Keratinocyte (primary cell): ENCODE data around the gene UBASH3B. TPM values are rescaled to one million over a fixed set of nuclear protein-coding genes. Genes with fewer than 3 reads are reported as not detected.

Experiments
- DNase-seq: peaks from one replicate; pipeline ENCODE4 v3.0.0-alpha.2; 2011; ENCODE audit warnings: low read depth, missing footprints, low spot score
- FAIRE-seq: peaks from 2 replicates; lab custom pipeline; 2011; peaks lifted over from hg19 to GRCh38; lab: Jason Lieb, UNC
- H2AFZ ChIP-seq: 2 replicates; pipeline ENCODE4 v1.6.0; 2012; ENCODE audit warnings: low read length, control low read depth, inconsistent platforms; ENCODE audit not compliant: control insufficient read depth
- H3K27ac ChIP-seq: 2 replicates; pipeline ENCODE4 v1.5.1; 2011; ENCODE audit warnings: low read length; ENCODE audit not compliant: control insufficient read depth, insufficient read depth
- H3K27me3 ChIP-seq: 3 replicates; pipeline ENCODE4 v1.6.0; 2011; ENCODE audit warnings: low read length; ENCODE audit not compliant: control insufficient read depth, insufficient read depth; ENCODE audit errors: extremely low read depth
- H3K36me3 ChIP-seq, 2 experiments: 2 replicates in 1 of 2; 3 replicates in 1 of 2; pipeline ENCODE4 v1.5.1; 2011; ENCODE audit warnings: low read length in 2 of 2, mild to moderate bottlenecking in 1 of 2; ENCODE audit not compliant: control insufficient read depth in 2 of 2, insufficient read depth in 2 of 2; ENCODE audit errors: extremely low read depth in 1 of 2
- H3K4me1 ChIP-seq: 3 replicates; pipeline ENCODE4 v1.5.1; 2011; ENCODE audit warnings: low read length; ENCODE audit not compliant: control insufficient read depth, insufficient read depth; ENCODE audit errors: extremely low read depth
- H3K4me2 ChIP-seq: 3 replicates; pipeline ENCODE4 v1.6.0; 2011; ENCODE audit warnings: low read depth, low read length; ENCODE audit not compliant: control insufficient read depth, insufficient read depth; ENCODE audit errors: extremely low read depth
- H3K4me3 ChIP-seq, 3 experiments: fragments of 200-600 bp in 1 of 3; sonication (generic) in 1 of 3; 2 replicates in 2 of 3; 3 replicates in 1 of 3; pipeline ENCODE4 v1.5.1; 2011 to 2016; ENCODE audit warnings: low read length in 3 of 3, mild to moderate bottlenecking in 3 of 3, control low read depth in 2 of 3, inconsistent platforms in 1 of 3, low read depth in 1 of 3, mixed read lengths in 1 of 3, mixed run types in 1 of 3, moderate library complexity in 1 of 3; ENCODE audit not compliant: control insufficient read depth in 2 of 3, insufficient read depth in 2 of 3; ENCODE audit errors: extremely low read depth in 1 of 3
- H3K79me2 ChIP-seq: 2 replicates; pipeline ENCODE4 v1.6.0; 2012; ENCODE audit warnings: low read length; ENCODE audit not compliant: control insufficient read depth, insufficient read depth
- H3K9ac ChIP-seq: 3 replicates; pipeline ENCODE4 v1.6.0; 2011; ENCODE audit warnings: low read length; ENCODE audit not compliant: control insufficient read depth, insufficient read depth; ENCODE audit errors: extremely low read depth
- H3K9me1 ChIP-seq: 3 replicates; pipeline ENCODE4 v1.6.0; 2011; ENCODE audit warnings: low read length; ENCODE audit not compliant: control insufficient read depth, insufficient read depth; ENCODE audit errors: extremely low read depth
- H3K9me3 ChIP-seq: 2 replicates; pipeline ENCODE4 v1.5.1; 2012; ENCODE audit warnings: low read depth, low read length; ENCODE audit not compliant: control insufficient read depth
- H4K20me1 ChIP-seq: 3 replicates; pipeline ENCODE4 v1.6.0; 2011; ENCODE audit warnings: low read length; ENCODE audit not compliant: control insufficient read depth, insufficient read depth; ENCODE audit errors: extremely low read depth
- CTCF ChIP-seq, 3 experiments: IDR thresholded peaks in 1 of 3; conservative IDR thresholded peaks in 1 of 3; optimal IDR thresholded peaks in 1 of 3; 2 replicates in 2 of 3; 3 replicates in 1 of 3; pipeline versions ENCODE3 to v1.5.1; 2011; ENCODE audit warnings: low read length in 3 of 3, mild to moderate bottlenecking in 3 of 3, moderate library complexity in 2 of 3, control low read depth in 1 of 3, inconsistent platforms in 1 of 3; ENCODE audit not compliant: insufficient read depth in 2 of 3; ENCODE audit errors: extremely low read depth in 1 of 3
- EZH2 ChIP-seq: IDR thresholded peaks from one replicate; pipeline ENCODE4 v1.6.1; 2012; ENCODE audit warnings: inconsistent platforms, mild to moderate bottlenecking, low read length, moderate library complexity
- dilution Hi-C: fragments of 300-500 bp; cut with MboI; formaldehyde crosslinking; loops from one replicate; pipeline ENCODE4 v1.7.0; 2020; ENCODE audit warnings: low sequenced_read_pairs; ENCODE audit not compliant: extremely low pct_ligation_motif_present
- polyA plus RNA-seq, 5 experiments: library from polyadenylated mRNA; depleted of rRNA in 3 of 5; stranded (reverse) in 3 of 5; stranded (forward) in 1 of 5; unstranded in 1 of 5; fragments of >200 nt; gene quantifications; 1 replicate in 1 of 5; 2 replicates in 3 of 5; 3 replicates in 1 of 5; pipeline versions ENCODE4 v1.2.1 to v1.2.3, GENCODE V29; 2011 to 2012; ENCODE audit warnings: missing spikeins in 2 of 5, low read depth in 1 of 5, low replicate concordance in 1 of 5

The UBASH3B gene
- polyA plus RNA-seq, 1 donor (not counting 4 experiments of a cell fraction or from before 2014, with no cell fraction given), result 25.0 TPM

- H3K36me3 ChIP-seq, result peaks cover 11 to 18% of the 10 kb centered on the region in 2 experiments
- peaks cover 15% of the 10 kb centered on the region for H3K4me1 ChIP-seq
- no peak overlapping the region for H3K4me2 ChIP-seq
- no peak overlapping the region for H3K27ac ChIP-seq
- peaks cover 5% of the 10 kb centered on the region for H3K9me1 ChIP-seq
- no peaks in the 10 kb centered on the region for H3K27me3 ChIP-seq
- no peaks in the 10 kb centered on the region for H4K20me1 ChIP-seq
- TF ChIP-seq EZH2, result no peak
- no peak for TF ChIP-seq CTCF (optimal IDR thresholded peaks at IDR 0.05 in 1 of 3, IDR thresholded peaks at IDR 0.05 in 1 of 3, conservative IDR thresholded peaks at IDR 0.05 in 1 of 3; ENCODE audit: extremely low read depth in 1 of 3, insufficient read depth in 2 of 3, low read length in 3 of 3)
- no peak for FAIRE-seq
- H3K79me2 ChIP-seq, result peaks cover 4% of the 10 kb centered on the region
- dilution Hi-C loops, result no loop called here
- no peak overlapping the region for H3K4me3 ChIP-seq
- no peak for DNase-seq
- no peak overlapping the region for H3K9ac ChIP-seq
- no peak overlapping the region for H2AFZ ChIP-seq
- no peaks in the 10 kb centered on the region for H3K9me3 ChIP-seq
Observed at GRCh38 chr11:122775675-122776271, 120.3 kb downstream of the UBASH3B start.

DNA sequence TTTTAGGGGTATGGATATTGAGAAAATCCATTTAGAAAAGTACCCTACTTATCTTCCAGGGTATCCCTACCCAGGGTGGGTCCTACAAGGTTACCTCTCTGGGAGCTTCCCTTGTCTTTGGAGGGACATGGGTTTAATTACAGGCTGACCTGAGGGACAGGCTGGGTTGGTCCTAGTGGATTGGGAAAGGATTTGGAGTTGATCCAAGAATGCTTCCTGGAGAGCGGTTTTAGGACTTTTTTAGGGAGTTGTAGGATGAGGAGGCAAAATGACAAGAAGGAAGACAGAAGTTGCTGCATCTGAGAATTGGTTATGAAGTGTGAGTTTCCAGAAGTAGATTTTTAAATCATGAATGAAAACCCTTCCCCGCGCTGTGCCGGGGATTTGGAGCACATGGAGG lies 121.0 kb downstream of the UBASH3B start:
- Histone ChIP-seq H3K9me3 (no peaks in the 10 kb centered on the region), H4K20me1 (no peaks in the 10 kb centered on the region), H3K4me1 (peaks cover 17% of the 10 kb centered on the region), H3K9ac (no peak overlapping the region), H3K79me2 (peaks cover 4% of the 10 kb centered on the region), H3K4me2 (no peak overlapping the region), H3K27ac (no peak overlapping the region), H3K36me3 (peaks cover 13 to 19% of the 10 kb centered on the region in 2 experiments), H2AFZ (no peak overlapping the region), H3K9me1 (peaks cover 5% of the 10 kb centered on the region), H3K4me3 (no peak overlapping the region), H3K27me3 (no peaks in the 10 kb centered on the region)
- dilution Hi-C loops, result no loop called here
- DNase-seq (no peak), FAIRE-seq (no peak)
- no peak for TF ChIP-seq EZH2
- TF ChIP-seq CTCF (optimal IDR thresholded peaks at IDR 0.05 in 1 of 3, IDR thresholded peaks at IDR 0.05 in 1 of 3, conservative IDR thresholded peaks at IDR 0.05 in 1 of 3; ENCODE audit: extremely low read depth in 1 of 3, insufficient read depth in 2 of 3, low read length in 3 of 3), result no peak
